Raji (cell line): ENCODE data around the gene AIG1.

Source experiments
- POLR2A ChIP-seq: IDR thresholded peaks from 2 replicates; pipeline ENCODE4 v1.6.1; 2011; ENCODE audit warnings: low read depth, low read length, control low read depth; ENCODE audit not compliant: insufficient read depth

Gene AIG1

GRCh38 chr6:143236151-143236798 lies 175.6 kb downstream of the AIG1 start:
- TF ChIP-seq POLR2A, result no peak

- no peak for TF ChIP-seq POLR2A
These were observed 177.6 kb downstream of the AIG1 start for GRCh38 chr6:143238306-143238705.

GRCh38 chr6:143241111-143241510 lies 180.4 kb downstream of the AIG1 start:
- no peak for TF ChIP-seq POLR2A

GRCh38 chr6:143241911-143242310 lies 181.2 kb downstream of the AIG1 start:
- TF ChIP-seq POLR2A, result no peak

- no peak for TF ChIP-seq POLR2A
These were observed 183.1 kb downstream of the AIG1 start for GRCh38 chr6:143243786-143244185.

GRCh38 chr6:143245656-143246055 lies 185.0 kb downstream of the AIG1 start:
- no peak for TF ChIP-seq POLR2A

GRCh38 chr6:143247586-143247985 lies 186.9 kb downstream of the AIG1 start:
- TF ChIP-seq POLR2A, result no peak

GRCh38 chr6:143248359-143248758 lies 187.7 kb downstream of the AIG1 start:
- TF ChIP-seq POLR2A, result no peak

- no peak for TF ChIP-seq POLR2A
These were observed 190.6 kb downstream of the AIG1 start for GRCh38 chr6:143251288-143251687.

- TF ChIP-seq POLR2A, result no peak
These were observed 192.3 kb downstream of the AIG1 start for GRCh38 chr6:143252961-143253360.

- TF ChIP-seq POLR2A, result no peak
These were observed 192.9 kb downstream of the AIG1 start for GRCh38 chr6:143253586-143253985.

GRCh38 chr6:143258945-143259344 lies 198.3 kb downstream of the AIG1 start:
- TF ChIP-seq POLR2A, result no peak

- TF ChIP-seq POLR2A, result no peak
These were observed 200.2 kb downstream of the AIG1 start for GRCh38 chr6:143260857-143261256.

GRCh38 chr6:143261899-143262436 lies 201.3 kb downstream of the AIG1 start:
- no peak for TF ChIP-seq POLR2A

- TF ChIP-seq POLR2A, result no peak
These were observed 202.2 kb downstream of the AIG1 start for GRCh38 chr6:143262859-143263258.

- no peak for TF ChIP-seq POLR2A
These were observed 203.7 kb downstream of the AIG1 start for GRCh38 chr6:143264379-143264778.
